ENCODE measurements around the gene ARMH1. TPM values are rescaled to one million over a fixed set of nuclear protein-coding genes. Genes with fewer than 3 reads are reported as not detected.

The ARMH1 gene
- total RNA-seq, 6 donors from 2014 or later, result 4.6 to 29.3 (median 13.0) TPM

DNA sequence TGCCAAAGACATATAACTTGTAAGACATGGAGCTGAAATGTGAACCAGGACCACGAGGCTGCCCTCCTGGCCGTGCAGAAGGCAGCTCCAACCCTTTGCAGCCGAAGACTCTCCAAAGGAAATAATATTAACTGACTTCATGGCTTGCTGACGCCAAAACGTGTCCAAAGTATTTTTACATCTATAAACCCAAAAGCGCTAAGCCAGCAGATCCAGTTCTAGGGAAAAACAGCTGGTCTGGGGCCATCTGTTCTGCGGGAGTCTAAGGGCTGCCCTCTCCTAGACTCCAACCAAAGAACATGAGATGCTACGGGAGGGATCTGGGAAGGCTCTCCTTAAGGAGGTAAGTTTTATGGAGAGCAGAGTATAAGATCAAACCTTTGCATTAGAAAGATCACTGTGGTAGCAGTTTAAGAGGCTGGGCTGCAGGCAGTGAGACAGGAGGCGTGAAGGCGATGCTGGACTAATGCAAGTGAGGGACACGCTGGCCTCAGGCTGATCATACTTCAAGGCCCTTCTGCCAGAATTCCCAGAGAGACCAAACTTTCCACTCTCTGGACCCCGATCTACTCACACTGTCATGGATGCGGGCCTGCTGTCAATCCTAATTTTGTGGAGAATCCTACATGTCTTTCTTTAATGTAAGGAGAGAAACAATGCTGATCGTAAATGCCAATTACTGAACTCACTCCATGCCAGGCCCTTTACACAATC, 1.4 kb upstream of the ARMH1 start:
- Histone ChIP-seq H3K27ac (peak overlapping the region; percentile 92 to 98 (median 96)), H3K4me1 (peaks cover 39 to 62% (median 52%) of the 10 kb centered on the region in 4 donors), H3K4me3 (peak overlapping the region in 3 of 4 donors; percentile 62 to 66 (median 65)), H3K36me3 (no peaks in the 10 kb centered on the region), H3K27me3 (no peaks in the 10 kb centered on the region), H3K9me3 (no peaks in the 10 kb centered on the region)
- 76 to 84% methylated on average over 14 of the region's 14 CpGs for WGBS, 2 donors
- TF ChIP-seq CTCF (IDR thresholded peaks at IDR 0.05) (no peak), EP300 (IDR thresholded peaks at IDR 0.05) (no peak), POLR2AphosphoS5 (IDR thresholded peaks at IDR 0.05) (no peak), POLR2A (IDR thresholded peaks at IDR 0.05) (no peak)
- ATAC-seq (ENCODE audit: low FRiP score in 2 of 2), result no peak
- DNase-seq, result no peak

DNA sequence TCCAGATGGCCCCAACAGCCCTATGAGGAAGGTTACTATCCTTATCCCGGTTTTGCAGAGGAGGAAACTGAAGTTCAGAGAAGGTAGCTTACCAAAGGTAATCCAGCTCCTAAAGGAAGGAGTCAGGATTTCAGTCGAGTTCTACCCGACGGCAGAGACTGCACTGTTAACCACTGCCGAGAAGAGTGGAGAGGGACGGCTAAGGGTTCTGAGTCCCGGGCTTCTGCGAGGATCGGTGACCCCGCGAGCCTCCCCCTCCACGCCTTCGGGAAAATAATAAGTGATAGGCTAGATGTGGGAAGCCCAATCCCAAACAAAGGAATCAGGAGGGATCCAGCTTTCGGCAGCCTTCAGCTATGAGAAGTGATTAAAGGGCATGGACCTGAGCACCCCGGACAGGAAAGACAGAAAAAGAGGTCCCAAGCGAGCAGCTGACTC, 820 bp upstream of the ARMH1 start:
- no peaks in the 10 kb centered on the region for H3K36me3 ChIP-seq
- peaks cover 39 to 62% (median 52%) of the 10 kb centered on the region in 4 donors for H3K4me1 ChIP-seq
- DNase-seq, result no peak
- peak overlapping the region; percentile 92 to 98 (median 96) for H3K27ac ChIP-seq
- ATAC-seq (ENCODE audit: low FRiP score in 2 of 2), result peak in 1 of 2 donors; percentile 0
- H3K9me3 ChIP-seq, result no peaks in the 10 kb centered on the region
- 0 to 1% methylated on average over 14 to 16 of the region's 16 CpGs for WGBS, 2 donors
- TF ChIP-seq POLR2A (IDR thresholded peaks at IDR 0.05), result peak in 1 of 4 donors; percentile 32
- TF ChIP-seq EP300 (IDR thresholded peaks at IDR 0.05), result no peak
- peak in 1 of 2 donors; percentile 57 for TF ChIP-seq POLR2AphosphoS5 (IDR thresholded peaks at IDR 0.05)
- TF ChIP-seq CTCF (IDR thresholded peaks at IDR 0.05), result no peak
- H3K27me3 ChIP-seq, result no peaks in the 10 kb centered on the region
- peak overlapping the region; percentile 25 to 66 (median 64) for H3K4me3 ChIP-seq

- Histone ChIP-seq H3K4me3 (peak overlapping the region in 3 of 4 donors; percentile 62 to 66 (median 65)), H3K27ac (peak overlapping the region; percentile 92 to 98 (median 96))
These were observed 672 bp downstream of the ARMH1 start for GRCh38 chr1:44675186-44675585.

GRCh38 chr1:44676484-44677200, 2.1 kb downstream of the ARMH1 start:
- H3K27ac ChIP-seq, result peak overlapping the region; percentile 70 to 98 (median 96)
- peak in 1 of 2 donors; percentile 38 for DNase-seq

More at GRCh38 chr1:44675186-44675585, 672 bp downstream of the ARMH1 start:
- WGBS, 2 donors, result 88 to 90% methylated on average over 7 of the region's 7 CpGs
- Histone ChIP-seq H3K36me3 (no peaks in the 10 kb centered on the region), H3K9me3 (no peaks in the 10 kb centered on the region), H3K4me1 (peaks cover 39 to 62% (median 52%) of the 10 kb centered on the region in 4 donors), H3K27me3 (no peaks in the 10 kb centered on the region)
- ATAC-seq (ENCODE audit: low FRiP score in 2 of 2), result no peak
- TF ChIP-seq EP300 (IDR thresholded peaks at IDR 0.05) (no peak), CTCF (IDR thresholded peaks at IDR 0.05) (no peak), POLR2A (IDR thresholded peaks at IDR 0.05) (no peak)
- no peak for DNase-seq

More at GRCh38 chr1:44676484-44677200, 2.1 kb downstream of the ARMH1 start:
- TF ChIP-seq EP300 (IDR thresholded peaks at IDR 0.05) (no peak), POLR2A (IDR thresholded peaks at IDR 0.05) (no peak), POLR2AphosphoS5 (IDR thresholded peaks at IDR 0.05) (peak in 1 of 2 donors; percentile 33), CTCF (IDR thresholded peaks at IDR 0.05) (no peak)
- H3K4me3 ChIP-seq, result no peak overlapping the region
- WGBS, 2 donors, result 59 to 65% methylated on average over 5 of the region's 5 CpGs
- H3K27me3 ChIP-seq, result no peaks in the 10 kb centered on the region
- ATAC-seq (ENCODE audit: low FRiP score in 2 of 2), result no peak
- no peaks in the 10 kb centered on the region for H3K9me3 ChIP-seq
- peaks cover 37 to 53% (median 49%) of the 10 kb centered on the region in 4 donors for H3K4me1 ChIP-seq
- H3K36me3 ChIP-seq, result no peaks in the 10 kb centered on the region
